Measurements from ENCODE around the gene FMN1.

The FMN1 gene

GRCh38 chr15:33182278-33182905, 12.1 kb downstream of the FMN1 start:
- Mint-ChIP-seq H3K36me3 (no peaks in the 10 kb centered on the region), H3K9me3 (no peaks in the 10 kb centered on the region), H3K4me3 (no peak overlapping the region), H3K4me1 (no peaks in the 10 kb centered on the region), H3K27me3 (no peaks in the 10 kb centered on the region), H3K27ac (no peak overlapping the region)

- H3K4me3 Mint-ChIP-seq: no peak overlapping the region
Measured at GRCh38 chr15:33179874-33180273, 14.6 kb downstream of the FMN1 start.

GRCh38 chr15:33171202-33171601, 23.3 kb downstream of the FMN1 start:
- Mint-ChIP-seq H3K36me3 (no peaks in the 10 kb centered on the region), H3K27ac (no peak overlapping the region), H3K4me3 (no peak overlapping the region), H3K27me3 (peaks cover 5% of the 10 kb centered on the region), H3K9me3 (no peaks in the 10 kb centered on the region), H3K4me1 (no peaks in the 10 kb centered on the region)

More at GRCh38 chr15:33179874-33180273, 14.6 kb downstream of the FMN1 start:
- no peak overlapping the region for H3K27ac Mint-ChIP-seq
- no peaks in the 10 kb centered on the region for H3K9me3 Mint-ChIP-seq
- H3K4me1 Mint-ChIP-seq: no peaks in the 10 kb centered on the region
- H3K27me3 Mint-ChIP-seq: no peaks in the 10 kb centered on the region
- no peaks in the 10 kb centered on the region for H3K36me3 Mint-ChIP-seq

- no peaks in the 10 kb centered on the region for H3K4me1 Mint-ChIP-seq
- no peaks in the 10 kb centered on the region for H3K36me3 Mint-ChIP-seq
- no peak overlapping the region for H3K27ac Mint-ChIP-seq
- no peak overlapping the region for H3K4me3 Mint-ChIP-seq
- no peaks in the 10 kb centered on the region for H3K9me3 Mint-ChIP-seq
- H3K27me3 Mint-ChIP-seq: peaks cover 5% of the 10 kb centered on the region
Measured at GRCh38 chr15:33169625-33170024, 24.9 kb downstream of the FMN1 start.

GRCh38 chr15:33168444-33168843, 26.1 kb downstream of the FMN1 start:
- Mint-ChIP-seq H3K27ac (no peak overlapping the region), H3K9me3 (no peaks in the 10 kb centered on the region), H3K27me3 (peaks cover 5% of the 10 kb centered on the region), H3K4me3 (no peak overlapping the region), H3K4me1 (no peaks in the 10 kb centered on the region), H3K36me3 (no peaks in the 10 kb centered on the region)

- H3K9me3 Mint-ChIP-seq: no peaks in the 10 kb centered on the region
- no peaks in the 10 kb centered on the region for H3K36me3 Mint-ChIP-seq
- peaks cover 19% of the 10 kb centered on the region for H3K4me1 Mint-ChIP-seq
- peaks cover 6% of the 10 kb centered on the region for H3K27me3 Mint-ChIP-seq
- H3K27ac Mint-ChIP-seq: no peak overlapping the region
- H3K4me3 Mint-ChIP-seq: no peak overlapping the region
Measured at GRCh38 chr15:33163816-33164215, 30.7 kb downstream of the FMN1 start.

GRCh38 chr15:33161209-33161608, 33.3 kb downstream of the FMN1 start:
- Mint-ChIP-seq H3K4me3 (no peak overlapping the region), H3K4me1 (peaks cover 19% of the 10 kb centered on the region), H3K27me3 (peaks cover 1% of the 10 kb centered on the region), H3K9me3 (no peaks in the 10 kb centered on the region), H3K27ac (no peak overlapping the region), H3K36me3 (no peaks in the 10 kb centered on the region)

- no peaks in the 10 kb centered on the region for H3K36me3 Mint-ChIP-seq
- H3K4me3 Mint-ChIP-seq: no peak overlapping the region
- H3K27ac Mint-ChIP-seq: no peak overlapping the region
- H3K9me3 Mint-ChIP-seq: no peaks in the 10 kb centered on the region
- H3K27me3 Mint-ChIP-seq: peaks cover 1% of the 10 kb centered on the region
- H3K4me1 Mint-ChIP-seq: peaks cover 19% of the 10 kb centered on the region
Measured at GRCh38 chr15:33160581-33161165, 33.8 kb downstream of the FMN1 start.

- no peak overlapping the region for H3K4me3 Mint-ChIP-seq
- peaks cover 1% of the 10 kb centered on the region for H3K27me3 Mint-ChIP-seq
- H3K9me3 Mint-ChIP-seq: no peaks in the 10 kb centered on the region
- peaks cover 19% of the 10 kb centered on the region for H3K4me1 Mint-ChIP-seq
- H3K36me3 Mint-ChIP-seq: no peaks in the 10 kb centered on the region
- H3K27ac Mint-ChIP-seq: no peak overlapping the region
Measured at GRCh38 chr15:33159726-33160453, 34.6 kb downstream of the FMN1 start.

- no peaks in the 10 kb centered on the region for H3K36me3 Mint-ChIP-seq
- H3K9me3 Mint-ChIP-seq: no peaks in the 10 kb centered on the region
- no peak overlapping the region for H3K27ac Mint-ChIP-seq
- peaks cover 19% of the 10 kb centered on the region for H3K4me1 Mint-ChIP-seq
- no peak overlapping the region for H3K4me3 Mint-ChIP-seq
- peaks cover 1% of the 10 kb centered on the region for H3K27me3 Mint-ChIP-seq
Measured at GRCh38 chr15:33158366-33158765, 36.1 kb downstream of the FMN1 start.

GRCh38 chr15:33157371-33158037, 37.0 kb downstream of the FMN1 start:
- peak overlapping the region; percentile 19 for H3K27ac Mint-ChIP-seq

GRCh38 chr15:33155691-33156420, 38.7 kb downstream of the FMN1 start:
- no peaks in the 10 kb centered on the region for H3K36me3 Mint-ChIP-seq
- peaks cover 31% of the 10 kb centered on the region for H3K4me1 Mint-ChIP-seq
- H3K27ac Mint-ChIP-seq: no peak overlapping the region
- no peaks in the 10 kb centered on the region for H3K9me3 Mint-ChIP-seq
- H3K4me3 Mint-ChIP-seq: no peak overlapping the region
- H3K27me3 Mint-ChIP-seq: no peaks in the 10 kb centered on the region

More at GRCh38 chr15:33157371-33158037, 37.0 kb downstream of the FMN1 start:
- peaks cover 24% of the 10 kb centered on the region for H3K4me1 Mint-ChIP-seq
- no peak overlapping the region for H3K4me3 Mint-ChIP-seq
- H3K36me3 Mint-ChIP-seq: no peaks in the 10 kb centered on the region
- H3K9me3 Mint-ChIP-seq: no peaks in the 10 kb centered on the region
- peaks cover under 1% of the 10 kb centered on the region for H3K27me3 Mint-ChIP-seq

GRCh38 chr15:33154351-33155166, 40.0 kb downstream of the FMN1 start:
- no peak overlapping the region for H3K4me3 Mint-ChIP-seq
- H3K27me3 Mint-ChIP-seq: no peaks in the 10 kb centered on the region
- H3K9me3 Mint-ChIP-seq: no peaks in the 10 kb centered on the region
- H3K36me3 Mint-ChIP-seq: no peaks in the 10 kb centered on the region
- peaks cover 18% of the 10 kb centered on the region for H3K4me1 Mint-ChIP-seq
- no peak overlapping the region for H3K27ac Mint-ChIP-seq

- Mint-ChIP-seq H3K36me3 (no peaks in the 10 kb centered on the region), H3K4me1 (peaks cover 20% of the 10 kb centered on the region), H3K27ac (peak overlapping the region; percentile 41), H3K27me3 (no peaks in the 10 kb centered on the region), H3K9me3 (no peaks in the 10 kb centered on the region), H3K4me3 (no peak overlapping the region)
Measured at GRCh38 chr15:33153548-33153947, 41.0 kb downstream of the FMN1 start.
